Loucy (cell line): ENCODE data around the gene DRD4.

Experiments
- EZH2phosphoT487 ChIP-seq: fragments of 200-600 bp; IDR thresholded peaks from 2 replicates; pipeline ENCODE4 v1.6.1; 2018; ENCODE audit warnings: antibody characterized with exemption, mild to moderate bottlenecking, moderate library complexity, borderline replicate concordance
- TF ChIP-seq, protein P1 (sequence below): fragments of 200-600 bp; sonication (generic); conservative IDR thresholded peaks from 2 replicates; pipeline ENCODE4 v1.5.1; 2014; ENCODE audit warnings: mild to moderate bottlenecking, antibody characterized with exemption, low read length

- TF ChIP-seq, protein P1, sequence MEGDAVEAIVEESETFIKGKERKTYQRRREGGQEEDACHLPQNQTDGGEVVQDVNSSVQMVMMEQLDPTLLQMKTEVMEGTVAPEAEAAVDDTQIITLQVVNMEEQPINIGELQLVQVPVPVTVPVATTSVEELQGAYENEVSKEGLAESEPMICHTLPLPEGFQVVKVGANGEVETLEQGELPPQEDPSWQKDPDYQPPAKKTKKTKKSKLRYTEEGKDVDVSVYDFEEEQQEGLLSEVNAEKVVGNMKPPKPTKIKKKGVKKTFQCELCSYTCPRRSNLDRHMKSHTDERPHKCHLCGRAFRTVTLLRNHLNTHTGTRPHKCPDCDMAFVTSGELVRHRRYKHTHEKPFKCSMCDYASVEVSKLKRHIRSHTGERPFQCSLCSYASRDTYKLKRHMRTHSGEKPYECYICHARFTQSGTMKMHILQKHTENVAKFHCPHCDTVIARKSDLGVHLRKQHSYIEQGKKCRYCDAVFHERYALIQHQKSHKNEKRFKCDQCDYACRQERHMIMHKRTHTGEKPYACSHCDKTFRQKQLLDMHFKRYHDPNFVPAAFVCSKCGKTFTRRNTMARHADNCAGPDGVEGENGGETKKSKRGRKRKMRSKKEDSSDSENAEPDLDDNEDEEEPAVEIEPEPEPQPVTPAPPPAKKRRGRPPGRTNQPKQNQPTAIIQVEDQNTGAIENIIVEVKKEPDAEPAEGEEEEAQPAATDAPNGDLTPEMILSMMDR: no peak
- TF ChIP-seq EZH2phosphoT487: no peak
Observed at GRCh38 chr11:587546-587945, 49.5 kb upstream of the DRD4 start.
